GM23248 (cell line): ENCODE data around the gene NPY2R.

Experiments used
- EZH2 ChIP-seq: fragments of 200-600 bp; sonication (generic); IDR thresholded peaks from 2 replicates; pipeline ENCODE4 v1.6.1; 2018; ENCODE audit warnings: antibody characterized with exemption, mild to moderate bottlenecking; ENCODE audit not compliant: insufficient read depth, poor library complexity, severe bottlenecking
- EZH2phosphoT487 ChIP-seq: fragments of 200-600 bp; sonication (generic); IDR thresholded peaks from 2 replicates; pipeline ENCODE4 v1.6.1; 2018; ENCODE audit warnings: antibody characterized with exemption, moderate library complexity, mild to moderate bottlenecking, low read depth; ENCODE audit not compliant: insufficient read depth

GRCh38 chr4:155197757-155198156 is 10.7 kb upstream of the NPY2R start:
- TF ChIP-seq EZH2 = no peak
- no peak for TF ChIP-seq EZH2phosphoT487
